HL-60 (cell line): ENCODE data around the gene GFOD1.

ENCODE experiments used
- CTCF ChIP-seq: IDR thresholded peaks from one replicate; pipeline ENCODE4 v1.5.1; 2011; ENCODE audit warnings: low read length, control low read depth, inconsistent platforms; ENCODE audit not compliant: insufficient read depth
- REST ChIP-seq: IDR thresholded peaks from 2 replicates; pipeline ENCODE4 v1.6.1; 2012; ENCODE audit warnings: low read depth; ENCODE audit not compliant: insufficient replicate concordance

DNA sequence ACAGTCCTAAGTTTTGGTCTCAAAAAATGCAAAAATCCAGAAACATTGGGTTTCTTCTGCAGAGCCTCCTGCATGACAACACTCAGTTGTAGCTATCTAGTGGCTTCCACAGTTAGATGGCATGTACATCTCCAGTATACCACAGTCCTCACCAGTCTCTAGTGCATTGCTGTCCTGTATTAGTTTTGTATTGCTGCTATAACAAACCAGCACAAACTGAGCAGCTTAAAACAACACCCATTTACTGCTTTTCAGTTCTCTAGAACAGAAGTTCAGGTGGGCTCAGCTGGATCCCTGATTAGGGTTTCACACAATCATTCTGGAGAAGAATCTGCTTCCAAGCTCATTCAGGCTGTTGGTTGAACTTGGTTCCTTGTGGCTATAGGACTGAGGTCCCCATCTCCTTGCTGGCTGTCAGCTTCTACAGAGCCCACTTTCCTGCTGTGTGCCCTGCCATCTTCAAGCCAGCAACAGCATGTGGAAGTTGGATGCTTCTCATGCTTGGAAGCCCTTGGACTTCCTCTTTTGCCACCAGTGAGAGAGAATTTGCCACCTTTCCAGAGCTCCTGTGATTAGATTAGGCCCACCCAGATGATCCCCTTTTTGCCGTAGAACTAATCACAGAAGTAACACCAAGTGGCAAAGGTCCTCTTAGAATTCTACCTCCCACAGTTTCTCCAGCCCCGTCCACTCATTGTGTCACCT lies 110.2 kb downstream of the GFOD1 start:
- TF ChIP-seq CTCF: no peak
- TF ChIP-seq REST: no peak
